GM12878 (cell line): ENCODE measurements around the gene GLRX5. TPM values are rescaled to one million over a fixed set of nuclear protein-coding genes. Genes with fewer than 3 reads are reported as not detected.
A peak's percentile ranks its signal among the peaks of the same experiment; 100 is the strongest.

Experiments
- ATAC-seq: fragments of 200-7000 bp; cut with Tn5 transposase; 3 replicates; pipeline ENCODE4 v1.9.1; 2020; ENCODE audit warnings: mild to moderate bottlenecking, moderate library complexity
- BruUV-seq: library from RNA; stranded (reverse); fragments of 400-500 nt; replicated peaks from 2 replicates; lab custom pipeline; 2021; lab: Mats Ljungman, UMichigan
- CTCF ChIA-PET: fragments of 300-600 bp; sonication (Branson Sonifier 250); formaldehyde crosslinking; extraction: SDS; loops from one replicate; lab custom pipeline; 2021; ENCODE audit warnings: inconsistent platforms; lab: Yijun Ruan, JAX
- POLR2A ChIA-PET: fragments of 350-600 bp; formaldehyde crosslinking; extraction: SDS; loops from one replicate; lab custom pipeline; 2021; ENCODE audit warnings: inconsistent platforms; lab: Charles Lee
- RAD21 ChIA-PET: fragments of 300-600 bp; sonication (Branson Sonifier 250); formaldehyde crosslinking; loops from one replicate; lab custom pipeline; 2023; ENCODE audit warnings: antibody characterized with exemption; ENCODE audit not compliant: unreplicated experiment; lab: Charles Lee
- SMC1A ChIA-PET: fragments of 300-600 bp; sonication (Branson Sonifier 250); formaldehyde crosslinking; loops from one replicate; lab custom pipeline; 2023; ENCODE audit not compliant: unreplicated experiment, uncharacterized antibody; lab: Charles Lee
- DNase-seq: peaks from one replicate; pipeline ENCODE4 v3.0.0-alpha.2; 2011; ENCODE audit warnings: low read depth, low spot score
- FAIRE-seq: peaks from 3 replicates; lab custom pipeline; 2011; peaks lifted over from hg19 to GRCh38; lab: Jason Lieb, UNC
- H2AFZ ChIP-seq: 2 replicates; pipeline ENCODE4 v1.6.0; 2011; ENCODE audit warnings: low read depth, low read length, control low read depth; ENCODE audit not compliant: control insufficient read depth
- H3K27ac ChIP-seq: 2 replicates; pipeline ENCODE4 v1.5.1; 2011; ENCODE audit warnings: control low read depth; ENCODE audit not compliant: control insufficient read depth, insufficient read depth
- H3K27me3 ChIP-seq, 2 experiments: replicated peaks in 1 of 2; 2 replicates each; pipeline versions ENCODE4 v1.6.0 to v1.6.1; 2011; ENCODE audit warnings: low read length in 1 of 2; ENCODE audit not compliant: control insufficient read depth in 2 of 2, insufficient read depth in 2 of 2
- H3K36me3 ChIP-seq, 2 experiments: 2 replicates each; pipeline ENCODE4 v1.5.1; 2011; ENCODE audit warnings: low read length in 1 of 2; ENCODE audit not compliant: control insufficient read depth in 2 of 2, insufficient read depth in 2 of 2
- H3K4me1 ChIP-seq: 2 replicates; pipeline ENCODE4 v1.6.1; 2011; ENCODE audit warnings: mild to moderate bottlenecking, low read length, moderate library complexity, mixed read lengths; ENCODE audit not compliant: control insufficient read depth, insufficient read depth
- H3K4me2 ChIP-seq: 2 replicates; pipeline ENCODE4 v1.6.0; 2011; ENCODE audit warnings: control low read depth; ENCODE audit not compliant: control insufficient read depth, insufficient read depth
- H3K4me3 ChIP-seq: fragments of 200-600 bp; sonication (generic); 2 replicates; pipeline ENCODE4 v1.5.1; 2016
- H3K79me2 ChIP-seq: 2 replicates; pipeline ENCODE4 v1.6.0; 2011; ENCODE audit warnings: low read length; ENCODE audit not compliant: control insufficient read depth, insufficient read depth
- H3K9ac ChIP-seq: 2 replicates; pipeline ENCODE4 v1.8.0; 2011; ENCODE audit warnings: low read length, control low read depth, mixed read lengths; ENCODE audit not compliant: control insufficient read depth, insufficient read depth
- H3K9me3 ChIP-seq: replicated peaks from 3 replicates; pipeline ENCODE4 v1.5.1; 2011; ENCODE audit warnings: mild to moderate bottlenecking, low read length; ENCODE audit not compliant: control insufficient read depth, insufficient read depth
- H4K20me1 ChIP-seq: 2 replicates; pipeline ENCODE4 v1.6.0; 2011; ENCODE audit not compliant: control insufficient read depth, insufficient read depth
- IKZF2 ChIP-seq, 2 experiments: fragments of 450-650 bp; IDR thresholded peaks; 2 replicates each; pipeline ENCODE4 v1.6.1; 2017; ENCODE audit warnings: mild to moderate bottlenecking in 2 of 2, moderate library complexity in 2 of 2
- NRF1 ChIP-seq: conservative IDR thresholded peaks from 2 replicates; pipeline ENCODE4 v1.6.1; 2011; ENCODE audit warnings: mild to moderate bottlenecking, low read depth, low read length, improper control_type of control experiment
- PAX5 ChIP-seq: IDR thresholded peaks from 2 replicates; pipeline ENCODE4 v1.6.1; 2011; ENCODE audit warnings: low read depth, low read length, borderline replicate concordance
- SMARCA5 ChIP-seq: fragments of 450-650 bp; IDR thresholded peaks from 2 replicates; pipeline ENCODE4 v1.6.1; 2017; ENCODE audit warnings: mild to moderate bottlenecking
- TCF3 ChIP-seq: IDR thresholded peaks from 2 replicates; pipeline ENCODE4 v1.6.1; 2012; ENCODE audit warnings: low read depth, mild to moderate bottlenecking, low read length, borderline replicate concordance; ENCODE audit not compliant: insufficient read depth
- WGBS: methylation state at CpG from one replicate; pipeline ENCODE4 v1.1.6; 2016; ENCODE audit warnings: low lambda C conversion rate; ENCODE audit not compliant: insufficient replicate concordance, insufficient coverage; ENCODE audit errors: missing lambda C conversion rate; 5-methylcytosine and 5-hydroxymethylcytosine counted together
- in situ Hi-C: fragments of 300-500 bp; cut with MboI; formaldehyde crosslinking; loops from 9 replicates; pipeline ENCODE4 v1.14.3; 2018; ENCODE audit warnings: mixed read lengths
- intact Hi-C: fragments of 100-400 bp; cut with micrococcal nuclease; formaldehyde crosslinking; loops from one replicate; pipeline ENCODE4 v1.14.2; 2022; ENCODE audit not compliant: unreplicated experiment
- polyA plus RNA-seq, 11 experiments: library from polyadenylated mRNA; depleted of rRNA in 4 of 11; unstranded in 6 of 11; stranded (reverse) in 5 of 11; fragments of >200 nt; fragmentation: Nextera tagmentation in 4 of 11; fragmentation: Illumina TruSeq in 1 of 11; extraction: Ambion mirVana in 4 of 11; extraction: Trizol in 1 of 11; gene quantifications; 1 replicate in 1 of 11; 2 replicates in 10 of 11; pipeline versions ENCODE4 v1.2.1 to v1.2.3, GENCODE V29; 2011 to 2016; ENCODE audit warnings: inconsistent platforms in 2 of 11, missing spikeins in 2 of 11, low read depth in 1 of 11
- total RNA-seq, 4 experiments: library from RNA; depleted of rRNA in 3 of 4; stranded (reverse); fragments of >200 nt in 3 of 4; fragmentation: Illumina TruSeq in 1 of 4; extraction: Trizol in 1 of 4; gene quantifications; 2 replicates each; pipeline versions ENCODE4 v1.2.1 to v1.2.3, GENCODE V29; 2013 to 2021
- TF ChIP-seq, protein P1 (sequence below): IDR thresholded peaks from 2 replicates; pipeline ENCODE4 v1.6.1; 2012; ENCODE audit warnings: low read depth, low read length, improper control_type of control experiment

Gene GLRX5
- total and polyA plus RNA-seq, 10 of the 15 experiments (the other 5 are each of a cell fraction or from before 2014, with no cell fraction given) = 12.8 to 139 (median 55.4) TPM

DNA sequence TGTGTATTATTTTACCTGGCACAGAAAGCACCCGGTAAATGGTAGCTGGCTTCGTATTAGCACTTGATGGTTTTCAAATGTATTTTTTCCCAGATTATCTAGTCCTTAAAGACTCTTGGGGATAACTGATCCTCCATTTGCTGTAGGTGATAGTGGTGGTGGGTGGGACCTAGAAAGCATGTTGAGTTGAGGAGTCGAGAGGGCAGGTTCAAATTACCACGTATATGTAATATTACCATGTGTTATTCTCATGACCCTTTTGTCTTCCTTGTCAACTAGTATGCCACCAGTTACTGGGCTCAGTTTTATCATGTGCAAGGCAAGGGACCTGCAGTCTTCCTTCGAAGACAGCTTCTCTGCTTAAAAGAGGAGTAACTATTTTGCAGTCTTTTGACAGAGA is 1.8 kb downstream of the GLRX5 start (continued):
- no peak for TF ChIP-seq IKZF2 (IDR thresholded peaks at IDR 0.05)

DNA sequence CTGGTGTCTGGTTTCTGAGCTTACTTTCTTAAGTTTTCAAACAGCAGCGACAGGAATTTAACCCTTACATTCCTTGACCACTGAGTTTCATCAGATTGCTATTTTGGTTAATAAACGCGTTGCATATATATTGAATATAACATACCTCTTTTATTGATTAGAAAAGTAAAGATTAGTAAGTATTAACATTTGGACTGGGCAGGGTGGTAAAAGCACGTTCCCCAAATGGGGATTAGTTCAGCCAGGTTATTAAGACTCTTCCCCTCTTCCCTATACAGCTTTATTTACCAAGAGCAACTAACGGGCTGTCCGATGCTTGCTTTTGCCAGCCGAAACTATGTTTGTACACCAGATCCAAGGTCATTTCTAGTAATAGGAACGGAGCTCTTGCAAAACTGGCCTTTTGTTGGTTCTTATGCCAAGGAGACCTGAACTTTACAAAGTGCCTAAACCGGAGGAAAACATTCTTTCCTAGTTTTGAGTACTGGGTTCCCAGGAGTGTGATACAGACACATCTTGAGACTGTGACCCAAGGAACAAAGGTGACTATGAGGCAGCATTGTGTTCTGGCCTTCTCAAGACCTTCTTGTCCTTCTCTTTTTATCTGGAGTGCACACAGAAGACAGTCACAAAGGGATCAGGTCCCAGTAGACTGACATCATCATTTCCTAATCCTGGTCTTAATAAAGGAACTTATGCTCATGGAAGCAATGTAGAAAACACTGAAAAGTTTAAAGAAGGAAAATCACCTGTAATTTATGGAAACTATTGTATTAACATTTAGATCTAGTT is 2.6 kb downstream of the GLRX5 start:
- DNase-seq (no peak), ATAC-seq (no peak)
- ChIA-PET RAD21 (interaction anchor here (1.0 to 1.5 kb wide), 6 partner anchors 10 to 110 kb away, joined by 3 to 12 read pairs (median 4); no protein-coding TSS in a partner anchor), SMC1A (interaction anchor here (0.9 to 2.6 kb wide), 9 partner anchors 8 to 95 kb away, joined by 3 to 12 read pairs (median 4); partner anchors contain the start of gene SYNE3), CTCF (interaction anchor here (0.6 to 12.1 kb wide), 9 partner anchors 10 to 727 kb away, joined by 3 to 118 read pairs (median 4); no protein-coding TSS in a partner anchor), POLR2A (interaction anchor here (0.7 to 1.0 kb wide), 2 partner anchors 10 to 30 kb away, joined by 3 to 4 read pairs; no protein-coding TSS in a partner anchor)
- no peaks in the 10 kb centered on the region for H3K27me3 ChIP-seq
- 85% methylated on average over 9 of the region's 9 CpGs for WGBS
- no peaks in the 10 kb centered on the region for H3K36me3 ChIP-seq
- H3K4me2 ChIP-seq = peak overlapping the region; percentile 57
- peaks cover 81% of the 10 kb centered on the region for H3K79me2 ChIP-seq
- TF ChIP-seq NRF1 (no peak), PAX5 (no peak), TCF3 (no peak), SMARCA5 (no peak)
- TF ChIP-seq, protein P1, sequence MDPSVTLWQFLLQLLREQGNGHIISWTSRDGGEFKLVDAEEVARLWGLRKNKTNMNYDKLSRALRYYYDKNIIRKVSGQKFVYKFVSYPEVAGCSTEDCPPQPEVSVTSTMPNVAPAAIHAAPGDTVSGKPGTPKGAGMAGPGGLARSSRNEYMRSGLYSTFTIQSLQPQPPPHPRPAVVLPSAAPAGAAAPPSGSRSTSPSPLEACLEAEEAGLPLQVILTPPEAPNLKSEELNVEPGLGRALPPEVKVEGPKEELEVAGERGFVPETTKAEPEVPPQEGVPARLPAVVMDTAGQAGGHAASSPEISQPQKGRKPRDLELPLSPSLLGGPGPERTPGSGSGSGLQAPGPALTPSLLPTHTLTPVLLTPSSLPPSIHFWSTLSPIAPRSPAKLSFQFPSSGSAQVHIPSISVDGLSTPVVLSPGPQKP = no peak
- TF ChIP-seq, all 136 proteins: peak for 0
- Histone ChIP-seq H3K9ac (peak overlapping the region; percentile 39; the same call in 1 of the 2 replicates), H3K4me1 (peaks cover 8% of the 10 kb centered on the region; the same call in 1 of the 2 replicates), H2AFZ (no peak overlapping the region), H4K20me1 (0 out of 2 replicates have a peak, but pooled peaks cover 2% of the 10 kb centered on the region), H3K4me3 (peak overlapping the region; percentile 90), H3K27ac (no peak overlapping the region), H3K9me3 (no peaks in the 10 kb centered on the region)
- intact Hi-C loops = loop anchor here (10.0 kb wide), 1 partner anchor 383 kb away; the partner anchor contains the start of gene DICER1
- TSS peak; percentile 50 for BruUV-seq
- no peak for FAIRE-seq
- in situ Hi-C loops = no loop called here
